ENCODE measurements around the gene OPALIN.

The OPALIN gene

DNA sequence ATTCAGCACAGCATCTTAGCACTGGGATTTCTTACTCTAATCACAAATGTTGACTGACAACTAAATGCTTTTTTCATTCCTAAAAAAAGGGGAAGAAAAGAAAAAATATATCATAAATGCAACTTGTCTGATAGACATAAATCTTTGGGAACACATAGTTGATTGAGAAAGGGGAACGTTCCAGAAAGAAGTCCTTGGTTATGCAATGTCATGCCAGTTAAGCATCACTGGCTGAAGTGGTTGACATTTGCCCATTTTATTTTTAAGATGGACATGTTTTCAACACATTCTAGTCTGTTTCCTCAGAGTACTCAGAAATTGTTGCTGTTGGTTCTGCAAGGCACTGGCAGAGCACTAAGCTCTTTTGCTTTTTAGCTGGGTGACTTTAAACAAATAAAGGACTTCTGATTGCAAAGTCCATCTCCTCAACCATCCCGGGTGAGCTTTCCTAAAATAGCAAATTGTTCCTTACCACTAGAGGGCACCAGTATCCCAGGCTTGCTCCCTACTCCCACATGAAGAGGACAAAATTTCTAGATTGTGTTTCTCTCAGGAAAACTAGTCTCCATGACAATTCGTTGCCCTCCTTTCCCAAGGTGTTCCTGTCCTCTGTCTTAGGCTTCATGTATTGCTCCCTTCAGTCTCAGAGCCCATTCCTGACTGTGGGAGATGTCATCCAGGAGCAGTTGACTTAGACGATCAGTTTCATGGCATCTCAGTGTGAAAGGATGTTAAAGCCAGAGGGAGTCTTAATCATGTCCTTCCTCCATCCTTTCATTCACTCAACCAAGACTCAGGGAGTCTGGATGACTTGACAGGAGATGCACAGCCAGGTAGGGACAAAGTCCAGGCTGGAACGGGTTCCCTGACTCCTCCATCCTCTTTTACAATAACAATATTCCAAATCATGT, 23.9 kb downstream of the OPALIN start:
- TF ChIP-seq CTCF (IDR thresholded peaks at IDR 0.05; ENCODE audit: low read depth, low read length, missing control alignments), result peak; percentile 92
- no peak overlapping the region for H3K4me3 ChIP-seq (ENCODE audit: low read depth, low read length)
- in situ Hi-C loops (cut with HindIII; ENCODE audit: low sequenced_read_pairs), result no loop called here
- peak; percentile 9 for DNase-seq (ENCODE audit: low read depth)

- no peak for DNase-seq (ENCODE audit: low read depth)
- in situ Hi-C loops (cut with HindIII; ENCODE audit: low sequenced_read_pairs), result no loop called here
- no peak for TF ChIP-seq CTCF (IDR thresholded peaks at IDR 0.05; ENCODE audit: low read depth, low read length, missing control alignments)
- H3K4me3 ChIP-seq (ENCODE audit: low read depth, low read length), result no peak overlapping the region
Measured at GRCh38 chr10:96333101-96333500, 25.7 kb downstream of the OPALIN start.

DNA sequence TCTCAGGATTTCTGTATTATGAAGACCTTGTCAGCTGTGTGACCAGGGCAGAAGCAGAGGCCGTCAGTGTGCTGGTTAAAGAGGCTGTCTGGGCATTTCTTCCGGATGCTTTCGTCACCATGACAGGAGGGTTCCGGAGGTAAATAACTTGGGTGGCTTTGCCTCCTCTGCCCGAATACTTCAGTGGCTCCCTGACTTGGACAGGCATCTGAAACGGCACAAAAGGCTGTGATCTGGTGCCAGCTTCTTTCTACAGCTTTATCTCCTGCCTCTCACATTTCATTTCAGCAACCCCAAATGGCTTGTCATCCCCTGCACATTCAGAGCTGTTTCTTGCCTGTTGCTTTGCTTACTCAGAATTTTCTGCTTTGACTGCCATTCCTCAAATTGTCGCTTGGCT, 31.3 kb downstream of the OPALIN start:
- in situ Hi-C loops (cut with HindIII; ENCODE audit: low sequenced_read_pairs), result no loop called here
- no peak overlapping the region for H3K4me3 ChIP-seq (ENCODE audit: low read depth, low read length)
- no peak for TF ChIP-seq CTCF (IDR thresholded peaks at IDR 0.05; ENCODE audit: low read depth, low read length, missing control alignments)
- no peak for DNase-seq (ENCODE audit: low read depth)

DNA sequence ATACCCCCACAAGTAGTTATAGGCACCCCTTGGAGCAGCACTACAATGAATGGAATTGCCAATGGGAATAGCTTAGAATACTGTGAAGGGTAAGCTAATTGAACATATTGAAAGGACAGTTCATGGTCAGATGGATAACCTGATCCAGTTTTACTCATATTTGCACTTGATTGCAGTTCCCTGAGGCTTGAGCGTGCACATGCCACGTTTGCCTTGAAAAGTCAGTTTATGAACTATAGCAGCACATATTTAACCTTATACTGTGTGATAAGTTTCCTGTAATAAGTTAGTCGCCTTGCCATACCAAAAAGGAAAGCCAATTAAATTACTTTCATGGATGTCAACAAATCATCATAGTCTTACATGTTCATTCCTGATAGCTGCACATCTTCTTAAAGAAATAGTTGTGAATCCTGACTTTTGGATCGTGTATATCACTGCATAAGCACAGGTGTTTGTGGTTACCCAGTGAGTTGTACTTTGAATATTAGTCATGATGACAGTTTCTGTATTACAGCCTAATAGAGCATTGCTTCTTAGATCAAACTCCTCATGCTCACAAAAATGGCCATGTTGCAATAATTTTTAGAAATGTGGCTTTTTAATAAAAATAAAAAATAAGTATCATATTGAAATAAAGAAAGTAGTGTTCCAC, 33.0 kb downstream of the OPALIN start:
- DNase-seq (ENCODE audit: low read depth), result no peak
- in situ Hi-C loops (cut with HindIII; ENCODE audit: low sequenced_read_pairs), result no loop called here
- TF ChIP-seq CTCF (IDR thresholded peaks at IDR 0.05; ENCODE audit: low read depth, low read length, missing control alignments), result no peak

GRCh38 chr10:96324447-96324846, 34.4 kb downstream of the OPALIN start:
- TF ChIP-seq CTCF (IDR thresholded peaks at IDR 0.05; ENCODE audit: low read depth, low read length, missing control alignments), result no peak

More for the DNA sequence above, 33.0 kb downstream of the OPALIN start:
- H3K4me3 ChIP-seq (ENCODE audit: low read depth, low read length), result no peak overlapping the region

GRCh38 chr10:96322275-96322674, 36.5 kb downstream of the OPALIN start:
- DNase-seq (ENCODE audit: low read depth), result no peak
- TF ChIP-seq CTCF (IDR thresholded peaks at IDR 0.05; ENCODE audit: low read depth, low read length, missing control alignments), result no peak
- no peak overlapping the region for H3K4me3 ChIP-seq (ENCODE audit: low read depth, low read length)
- in situ Hi-C loops (cut with HindIII; ENCODE audit: low sequenced_read_pairs), result no loop called here

More at GRCh38 chr10:96324447-96324846, 34.4 kb downstream of the OPALIN start:
- no peak for DNase-seq (ENCODE audit: low read depth)
- no peak overlapping the region for H3K4me3 ChIP-seq (ENCODE audit: low read depth, low read length)
- in situ Hi-C loops (cut with HindIII; ENCODE audit: low sequenced_read_pairs), result no loop called here

Data from astrocyte of the cerebellum (primary cell).